ENCODE results near the gene SORBS2.

SORBS2 gene

GRCh38 chr4:185576314-185576961 is 235.6 kb downstream of the SORBS2 start:
- peak overlapping the region; percentile 35 to 58 for H3K9ac ChIP-seq (ENCODE audit: low read length in 2 of 2)
- H3K4me3 ChIP-seq (ENCODE audit: low read length in 2 of 2): no peak overlapping the region
- H3K27me3 ChIP-seq (ENCODE audit: control insufficient read depth in 1 of 2, insufficient read depth in 2 of 2, low read length in 2 of 2): no peaks in the 10 kb centered on the region
- no peaks in the 10 kb centered on the region for H3K9me3 ChIP-seq (ENCODE audit: control insufficient read depth in 2 of 2, low read length in 2 of 2)
- H3K27ac ChIP-seq (ENCODE audit: low read length): peak overlapping the region; percentile 85
- H3K36me3 ChIP-seq (ENCODE audit: control insufficient read depth in 2 of 2, insufficient read depth in 2 of 2, low read length in 2 of 2): no peaks in the 10 kb centered on the region
- H3K4me1 ChIP-seq (ENCODE audit: control insufficient read depth, insufficient read depth, low read length): peaks cover 23% of the 10 kb centered on the region

GRCh38 chr4:185573651-185574199 is 238.3 kb downstream of the SORBS2 start:
- H3K27me3 ChIP-seq (ENCODE audit: control insufficient read depth in 1 of 2, insufficient read depth in 2 of 2, low read length in 2 of 2): no peaks in the 10 kb centered on the region
- H3K36me3 ChIP-seq (ENCODE audit: control insufficient read depth in 2 of 2, insufficient read depth in 2 of 2, low read length in 2 of 2): no peaks in the 10 kb centered on the region
- no peak overlapping the region for H3K9ac ChIP-seq (ENCODE audit: low read length in 2 of 2)
- H3K4me3 ChIP-seq (ENCODE audit: low read length in 2 of 2): no peak overlapping the region
- peak overlapping the region; percentile 58 for H3K27ac ChIP-seq (ENCODE audit: low read length)
- peaks cover 33% of the 10 kb centered on the region for H3K4me1 ChIP-seq (ENCODE audit: control insufficient read depth, insufficient read depth, low read length)
- no peaks in the 10 kb centered on the region for H3K9me3 ChIP-seq (ENCODE audit: control insufficient read depth in 2 of 2, low read length in 2 of 2)

DNA sequence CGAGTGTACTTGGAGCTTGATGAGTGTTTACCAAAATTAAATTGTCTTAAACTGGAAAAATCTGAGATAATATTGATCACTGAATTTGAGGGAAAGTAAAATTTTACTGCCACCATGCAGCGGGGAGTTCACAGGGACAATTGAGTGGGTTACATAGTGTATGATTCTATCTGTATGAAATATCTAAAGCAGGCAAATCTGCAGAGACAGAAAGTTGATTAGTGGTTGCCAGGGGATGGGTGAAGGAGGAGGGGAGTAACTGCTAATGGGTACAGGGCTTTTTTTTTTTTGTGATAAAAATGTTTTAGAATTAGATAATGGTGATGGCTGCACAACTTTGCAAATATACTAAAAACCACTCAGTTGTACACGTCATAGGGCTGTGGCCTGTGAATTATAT is 241.3 kb downstream of the SORBS2 start:
- H3K36me3 ChIP-seq (ENCODE audit: control insufficient read depth in 2 of 2, insufficient read depth in 2 of 2, low read length in 2 of 2): no peaks in the 10 kb centered on the region
- H3K9me3 ChIP-seq (ENCODE audit: control insufficient read depth in 2 of 2, low read length in 2 of 2): no peaks in the 10 kb centered on the region
- H3K4me3 ChIP-seq (ENCODE audit: low read length in 2 of 2): no peak overlapping the region
- peaks cover 47% of the 10 kb centered on the region for H3K4me1 ChIP-seq (ENCODE audit: control insufficient read depth, insufficient read depth, low read length)
- H3K9ac ChIP-seq (ENCODE audit: low read length in 2 of 2): no peak overlapping the region
- H3K27ac ChIP-seq (ENCODE audit: low read length): peak overlapping the region; percentile 98
- H3K27me3 ChIP-seq (ENCODE audit: control insufficient read depth in 1 of 2, insufficient read depth in 2 of 2, low read length in 2 of 2): no peaks in the 10 kb centered on the region

GRCh38 chr4:185567381-185568376 is 244.3 kb downstream of the SORBS2 start:
- no peaks in the 10 kb centered on the region for H3K36me3 ChIP-seq (ENCODE audit: control insufficient read depth in 2 of 2, insufficient read depth in 2 of 2, low read length in 2 of 2)
- no peaks in the 10 kb centered on the region for H3K9me3 ChIP-seq (ENCODE audit: control insufficient read depth in 2 of 2, low read length in 2 of 2)
- H3K4me3 ChIP-seq (ENCODE audit: low read length in 2 of 2): peak overlapping the region; percentile 5 to 61
- H3K27ac ChIP-seq (ENCODE audit: low read length): peak overlapping the region; percentile 98
- peaks cover 56% of the 10 kb centered on the region for H3K4me1 ChIP-seq (ENCODE audit: control insufficient read depth, insufficient read depth, low read length)
- peak overlapping the region; percentile 46 to 86 for H3K9ac ChIP-seq (ENCODE audit: low read length in 2 of 2)
- H3K27me3 ChIP-seq (ENCODE audit: control insufficient read depth in 1 of 2, insufficient read depth in 2 of 2, low read length in 2 of 2): no peaks in the 10 kb centered on the region

DNA sequence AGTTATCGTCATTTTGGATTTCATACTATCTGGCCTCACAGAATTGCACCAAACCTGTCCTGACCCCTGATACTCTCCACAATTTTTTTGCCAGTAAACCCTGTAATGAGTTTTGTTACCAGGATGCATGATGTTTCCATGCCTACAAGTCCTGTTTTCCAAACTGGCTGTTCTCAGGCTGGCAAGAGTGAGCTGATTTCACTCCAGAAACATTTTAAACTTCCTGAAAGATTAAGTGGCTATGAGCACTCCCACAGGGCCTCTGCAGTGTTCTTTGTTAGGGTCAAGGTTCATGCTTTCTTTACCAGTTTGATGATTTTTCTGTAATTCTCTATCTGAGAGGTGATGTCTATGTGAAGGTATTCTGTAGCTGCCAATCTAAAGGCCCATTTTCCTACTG is 245.0 kb downstream of the SORBS2 start:
- no peaks in the 10 kb centered on the region for H3K36me3 ChIP-seq (ENCODE audit: control insufficient read depth in 2 of 2, insufficient read depth in 2 of 2, low read length in 2 of 2)

GRCh38 chr4:185566425-185566824 is 245.6 kb downstream of the SORBS2 start:
- Histone ChIP-seq H3K4me1 (ENCODE audit: control insufficient read depth, insufficient read depth, low read length) (peaks cover 56% of the 10 kb centered on the region), H3K9ac (ENCODE audit: low read length in 2 of 2) (peak overlapping the region; percentile 46 to 86), H3K36me3 (ENCODE audit: control insufficient read depth in 2 of 2, insufficient read depth in 2 of 2, low read length in 2 of 2) (no peaks in the 10 kb centered on the region), H3K27ac (ENCODE audit: low read length) (peak overlapping the region; percentile 98), H3K27me3 (ENCODE audit: control insufficient read depth in 1 of 2, insufficient read depth in 2 of 2, low read length in 2 of 2) (no peaks in the 10 kb centered on the region), H3K9me3 (ENCODE audit: control insufficient read depth in 2 of 2, low read length in 2 of 2) (no peaks in the 10 kb centered on the region), H3K4me3 (ENCODE audit: low read length in 2 of 2) (no peak overlapping the region)

More for the DNA sequence above, 245.0 kb downstream of the SORBS2 start:
- H3K9ac ChIP-seq (ENCODE audit: low read length in 2 of 2): peak overlapping the region; percentile 46 to 86
- peaks cover 56% of the 10 kb centered on the region for H3K4me1 ChIP-seq (ENCODE audit: control insufficient read depth, insufficient read depth, low read length)
- peak overlapping the region; percentile 5 to 61 for H3K4me3 ChIP-seq (ENCODE audit: low read length in 2 of 2)
- H3K9me3 ChIP-seq (ENCODE audit: control insufficient read depth in 2 of 2, low read length in 2 of 2): no peaks in the 10 kb centered on the region
- H3K27me3 ChIP-seq (ENCODE audit: control insufficient read depth in 1 of 2, insufficient read depth in 2 of 2, low read length in 2 of 2): no peaks in the 10 kb centered on the region
- H3K27ac ChIP-seq (ENCODE audit: low read length): peak overlapping the region; percentile 98

- Histone ChIP-seq H3K9ac (ENCODE audit: low read length in 2 of 2) (no peak overlapping the region), H3K27me3 (ENCODE audit: control insufficient read depth in 1 of 2, insufficient read depth in 2 of 2, low read length in 2 of 2) (no peaks in the 10 kb centered on the region), H3K4me3 (ENCODE audit: low read length in 2 of 2) (no peak overlapping the region), H3K27ac (ENCODE audit: low read length) (peak overlapping the region; percentile 98), H3K9me3 (ENCODE audit: control insufficient read depth in 2 of 2, low read length in 2 of 2) (no peaks in the 10 kb centered on the region), H3K36me3 (ENCODE audit: control insufficient read depth in 2 of 2, insufficient read depth in 2 of 2, low read length in 2 of 2) (no peaks in the 10 kb centered on the region), H3K4me1 (ENCODE audit: control insufficient read depth, insufficient read depth, low read length) (peaks cover 56% of the 10 kb centered on the region)
Observed at GRCh38 chr4:185565696-185566095, 246.3 kb downstream of the SORBS2 start.

GRCh38 chr4:185564349-185564748 is 247.6 kb downstream of the SORBS2 start:
- no peak overlapping the region for H3K9ac ChIP-seq (ENCODE audit: low read length in 2 of 2)
- H3K4me1 ChIP-seq (ENCODE audit: control insufficient read depth, insufficient read depth, low read length): peaks cover 60% of the 10 kb centered on the region
- peak overlapping the region; percentile 82 for H3K27ac ChIP-seq (ENCODE audit: low read length)
- H3K4me3 ChIP-seq (ENCODE audit: low read length in 2 of 2): no peak overlapping the region
- H3K27me3 ChIP-seq (ENCODE audit: control insufficient read depth in 1 of 2, insufficient read depth in 2 of 2, low read length in 2 of 2): no peaks in the 10 kb centered on the region
- no peaks in the 10 kb centered on the region for H3K9me3 ChIP-seq (ENCODE audit: control insufficient read depth in 2 of 2, low read length in 2 of 2)
- no peaks in the 10 kb centered on the region for H3K36me3 ChIP-seq (ENCODE audit: control insufficient read depth in 2 of 2, insufficient read depth in 2 of 2, low read length in 2 of 2)

- no peaks in the 10 kb centered on the region for H3K36me3 ChIP-seq (ENCODE audit: control insufficient read depth in 2 of 2, insufficient read depth in 2 of 2, low read length in 2 of 2)
- no peak overlapping the region for H3K4me3 ChIP-seq (ENCODE audit: low read length in 2 of 2)
- no peak overlapping the region for H3K9ac ChIP-seq (ENCODE audit: low read length in 2 of 2)
- peaks cover 45% of the 10 kb centered on the region for H3K4me1 ChIP-seq (ENCODE audit: control insufficient read depth, insufficient read depth, low read length)
- H3K9me3 ChIP-seq (ENCODE audit: control insufficient read depth in 2 of 2, low read length in 2 of 2): no peaks in the 10 kb centered on the region
- no peaks in the 10 kb centered on the region for H3K27me3 ChIP-seq (ENCODE audit: control insufficient read depth in 1 of 2, insufficient read depth in 2 of 2, low read length in 2 of 2)
- H3K27ac ChIP-seq (ENCODE audit: low read length): peak overlapping the region; percentile 82
Observed at GRCh38 chr4:185562531-185562930, 249.5 kb downstream of the SORBS2 start.

DNA sequence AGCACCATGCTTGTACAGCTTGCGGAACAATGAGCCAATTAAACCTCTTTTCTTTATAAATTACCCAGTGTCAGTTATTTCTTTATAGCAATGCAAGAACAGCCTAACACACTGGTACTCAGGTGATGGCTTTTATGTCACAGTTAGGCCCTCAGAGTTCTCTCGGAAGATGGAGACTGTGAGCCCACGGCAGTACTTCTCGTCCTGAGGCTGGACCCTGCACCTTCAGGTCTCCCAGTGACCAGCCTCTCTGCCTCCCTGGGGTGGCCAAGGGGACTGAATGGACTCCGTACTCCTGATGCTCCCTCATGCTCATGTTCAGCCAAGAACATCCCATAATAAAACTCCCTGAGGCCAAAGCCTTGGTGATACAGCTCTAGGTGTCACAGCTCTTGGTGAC is 251.7 kb downstream of the SORBS2 start:
- no peak overlapping the region for H3K9ac ChIP-seq (ENCODE audit: low read length in 2 of 2)
- H3K27me3 ChIP-seq (ENCODE audit: control insufficient read depth in 1 of 2, insufficient read depth in 2 of 2, low read length in 2 of 2): no peaks in the 10 kb centered on the region
- H3K4me1 ChIP-seq (ENCODE audit: control insufficient read depth, insufficient read depth, low read length): peaks cover 25% of the 10 kb centered on the region
- peak overlapping the region in 1 of 2 donors; percentile 44 for H3K4me3 ChIP-seq (ENCODE audit: low read length in 2 of 2)
- no peaks in the 10 kb centered on the region for H3K9me3 ChIP-seq (ENCODE audit: control insufficient read depth in 2 of 2, low read length in 2 of 2)
- no peaks in the 10 kb centered on the region for H3K36me3 ChIP-seq (ENCODE audit: control insufficient read depth in 2 of 2, insufficient read depth in 2 of 2, low read length in 2 of 2)
- H3K27ac ChIP-seq (ENCODE audit: low read length): peak overlapping the region; percentile 31

Measured in stomach smooth muscle (tissue), 2 donors.